Calu3 (cell line): ENCODE data around the gene CDCA7L. TPM values are rescaled to one million over a fixed set of nuclear protein-coding genes. Genes with fewer than 3 reads are reported as not detected.
"Not testable (repeated sequence)": the region's sequence is repeated elsewhere in the genome, so short reads cannot be mapped to it uniquely, and the experiment has no call there.

Experiments
- BruUV-seq: library from RNA; stranded (reverse); fragments of 400-500 nt; replicated peaks from 2 replicates; lab custom pipeline; 2021; lab: Mats Ljungman, UMichigan
- CTCF ChIA-PET: fragments of 300-600 bp; sonication (Branson Sonifier 250); formaldehyde crosslinking; loops from one replicate; lab custom pipeline; 2022; ENCODE audit warnings: antibody characterized with exemption; lab: Charles Lee
- DNase-seq: peaks from one replicate; pipeline ENCODE4 v3.0.0; 2022
- H3K27ac Mint-ChIP-seq: one replicate; pipeline ENCODE4 v1.8.0; 2022; ENCODE audit warnings: mixed read lengths; ENCODE audit not compliant: unreplicated experiment
- H3K27me3 Mint-ChIP-seq: one replicate; pipeline ENCODE4 v1.8.0; 2022; ENCODE audit warnings: mixed read lengths; ENCODE audit not compliant: unreplicated experiment
- H3K36me3 Mint-ChIP-seq: one replicate; pipeline ENCODE4 v1.8.0; 2022; ENCODE audit warnings: mild to moderate bottlenecking, moderate library complexity, mixed read lengths; ENCODE audit not compliant: insufficient read depth, unreplicated experiment
- H3K4me1 Mint-ChIP-seq: one replicate; pipeline ENCODE4 v1.8.0; 2022; ENCODE audit warnings: mild to moderate bottlenecking, low read depth, mixed read lengths; ENCODE audit not compliant: unreplicated experiment
- H3K4me3 Mint-ChIP-seq: one replicate; pipeline ENCODE4 v1.8.0; 2022; ENCODE audit warnings: mild to moderate bottlenecking, low read depth, moderate library complexity, mixed read lengths; ENCODE audit not compliant: unreplicated experiment
- H3K9me3 Mint-ChIP-seq: one replicate; pipeline ENCODE4 v1.8.0; 2022; ENCODE audit warnings: low read depth, mixed read lengths; ENCODE audit not compliant: unreplicated experiment
- intact Hi-C: fragments of 100-400 bp; cut with micrococcal nuclease; formaldehyde crosslinking; loops from one replicate; pipeline ENCODE4 v1.10.0; 2022; ENCODE audit not compliant: unreplicated experiment
- total RNA-seq: library from RNA; stranded (reverse); gene quantifications from 2 replicates; pipeline ENCODE4 v1.2.3, GENCODE V29; 2022
- TF ChIP-seq, protein P1 (sequence below): fragments of 200-600 bp; IDR thresholded peaks from one replicate; pipeline ENCODE4 v1.8.0; 2022; ENCODE audit warnings: antibody characterized with exemption; ENCODE audit not compliant: unreplicated experiment

CDCA7L gene
- total RNA-seq, 1 experiment from 2014 or later: 76.3 TPM

DNA sequence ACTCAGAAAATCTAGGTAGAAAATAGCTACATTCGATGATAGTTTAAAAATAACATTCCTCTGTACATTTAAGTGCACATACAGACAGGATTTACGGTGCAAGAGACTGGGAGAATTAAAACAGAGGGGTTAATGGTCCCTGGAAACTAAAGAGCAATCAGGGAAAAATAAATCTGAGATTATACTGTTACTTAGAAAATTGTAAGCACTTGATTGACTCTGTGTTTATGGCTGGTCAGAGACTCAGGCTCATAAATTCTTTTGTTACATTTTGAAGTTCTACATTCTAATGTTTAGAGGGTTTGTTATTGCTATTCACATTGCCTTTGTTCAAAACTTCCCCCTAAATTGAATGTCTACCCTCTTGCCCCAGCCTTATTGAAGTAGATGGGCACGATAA lies 54.4 kb downstream of the CDCA7L start:
- Mint-ChIP-seq H3K27me3 (no peaks in the 10 kb centered on the region), H3K4me3 (no peak overlapping the region), H3K4me1 (no peaks in the 10 kb centered on the region), H3K36me3 (no peaks in the 10 kb centered on the region), H3K9me3 (no peaks in the 10 kb centered on the region), H3K27ac (no peak overlapping the region)
- TF ChIP-seq, protein P1, sequence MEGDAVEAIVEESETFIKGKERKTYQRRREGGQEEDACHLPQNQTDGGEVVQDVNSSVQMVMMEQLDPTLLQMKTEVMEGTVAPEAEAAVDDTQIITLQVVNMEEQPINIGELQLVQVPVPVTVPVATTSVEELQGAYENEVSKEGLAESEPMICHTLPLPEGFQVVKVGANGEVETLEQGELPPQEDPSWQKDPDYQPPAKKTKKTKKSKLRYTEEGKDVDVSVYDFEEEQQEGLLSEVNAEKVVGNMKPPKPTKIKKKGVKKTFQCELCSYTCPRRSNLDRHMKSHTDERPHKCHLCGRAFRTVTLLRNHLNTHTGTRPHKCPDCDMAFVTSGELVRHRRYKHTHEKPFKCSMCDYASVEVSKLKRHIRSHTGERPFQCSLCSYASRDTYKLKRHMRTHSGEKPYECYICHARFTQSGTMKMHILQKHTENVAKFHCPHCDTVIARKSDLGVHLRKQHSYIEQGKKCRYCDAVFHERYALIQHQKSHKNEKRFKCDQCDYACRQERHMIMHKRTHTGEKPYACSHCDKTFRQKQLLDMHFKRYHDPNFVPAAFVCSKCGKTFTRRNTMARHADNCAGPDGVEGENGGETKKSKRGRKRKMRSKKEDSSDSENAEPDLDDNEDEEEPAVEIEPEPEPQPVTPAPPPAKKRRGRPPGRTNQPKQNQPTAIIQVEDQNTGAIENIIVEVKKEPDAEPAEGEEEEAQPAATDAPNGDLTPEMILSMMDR: no peak
- BruUV-seq: no TSS peak
- DNase-seq: no peak
- intact Hi-C loops: no loop called here
- CTCF ChIA-PET: interaction anchor here (0.6 kb wide), 1 partner anchor 68 kb away, joined by 4 read pairs; no protein-coding TSS in a partner anchor

DNA sequence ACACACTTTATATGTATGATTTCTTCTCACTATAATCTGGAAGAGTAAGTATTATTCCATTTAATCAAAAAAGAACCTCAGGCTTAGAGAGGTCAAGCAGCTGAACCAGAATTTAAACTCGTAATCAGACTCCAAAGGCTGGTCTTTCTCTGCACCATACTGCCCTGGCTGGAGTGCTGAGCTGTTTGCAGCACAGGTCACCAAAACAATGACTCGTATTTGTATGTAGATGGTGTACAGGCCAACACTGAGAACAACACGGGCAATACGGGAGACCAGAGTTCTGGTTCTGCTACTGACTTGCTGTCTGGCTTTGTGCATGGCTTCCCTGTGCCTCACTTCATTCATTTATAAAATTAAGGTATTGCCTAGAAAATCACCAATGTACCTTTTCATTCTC lies 57.9 kb downstream of the CDCA7L start:
- Mint-ChIP-seq H3K9me3 (no peaks in the 10 kb centered on the region), H3K27me3 (no peaks in the 10 kb centered on the region), H3K4me3 (no peak overlapping the region), H3K4me1 (no peaks in the 10 kb centered on the region), H3K36me3 (no peaks in the 10 kb centered on the region), H3K27ac (no peak overlapping the region)
- no peak for DNase-seq
- CTCF ChIA-PET: no interaction called here
- TF ChIP-seq, protein P1: no peak
- BruUV-seq: no TSS peak
- intact Hi-C loops: no loop called here

DNA sequence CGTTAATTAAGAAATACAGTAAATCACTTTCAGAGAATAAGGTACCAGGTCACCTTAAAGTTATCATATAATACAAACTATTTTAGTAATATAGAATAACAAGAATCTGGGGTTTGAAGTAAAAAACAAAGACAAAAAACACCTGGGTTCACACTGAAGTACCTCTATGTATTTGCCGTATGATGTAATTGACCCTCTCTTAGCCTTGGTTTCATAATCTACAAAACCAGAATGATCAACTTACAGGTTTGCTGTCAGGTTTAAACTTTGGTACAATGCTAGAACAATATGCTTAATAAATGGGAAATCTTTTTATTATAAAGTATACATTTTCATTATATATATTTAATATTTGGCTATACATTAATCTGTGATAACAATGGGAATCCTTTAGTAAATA lies 58.3 kb downstream of the CDCA7L start:
- no peak overlapping the region for H3K4me3 Mint-ChIP-seq
- CTCF ChIA-PET: no interaction called here
- H3K27ac Mint-ChIP-seq: no peak overlapping the region
- BruUV-seq: no TSS peak
- H3K36me3 Mint-ChIP-seq: no peaks in the 10 kb centered on the region
- TF ChIP-seq, protein P1: no peak
- H3K4me1 Mint-ChIP-seq: no peaks in the 10 kb centered on the region
- no peaks in the 10 kb centered on the region for H3K27me3 Mint-ChIP-seq
- H3K9me3 Mint-ChIP-seq: no peaks in the 10 kb centered on the region
- DNase-seq: no peak
- intact Hi-C loops: no loop called here

DNA sequence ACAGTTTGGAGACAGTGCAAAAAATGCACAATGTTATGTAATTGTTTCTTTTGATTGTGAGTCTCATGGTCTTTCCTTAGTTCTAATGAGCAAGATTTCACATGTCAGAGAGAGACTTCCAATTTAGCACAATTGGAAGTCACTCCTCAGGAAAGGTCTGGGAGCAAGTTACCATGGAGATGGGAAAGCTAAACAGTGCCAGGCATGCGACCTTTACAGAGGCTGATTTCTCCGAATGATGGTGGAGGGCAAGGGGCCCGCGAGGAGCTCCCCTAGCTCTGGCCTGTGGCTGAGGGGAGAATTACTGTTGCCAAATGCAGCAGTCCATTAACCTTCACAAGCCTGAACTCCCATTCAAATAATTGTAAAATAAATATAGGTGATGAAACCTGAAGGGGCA lies 59.3 kb downstream of the CDCA7L start:
- Mint-ChIP-seq H3K4me1 (no peaks in the 10 kb centered on the region), H3K27me3 (no peaks in the 10 kb centered on the region), H3K9me3 (no peaks in the 10 kb centered on the region), H3K36me3 (no peaks in the 10 kb centered on the region), H3K27ac (no peak overlapping the region), H3K4me3 (no peak overlapping the region)
- no peak for DNase-seq
- TF ChIP-seq, protein P1: no peak
- BruUV-seq: no TSS peak
- CTCF ChIA-PET: no interaction called here
- intact Hi-C loops: no loop called here

DNA sequence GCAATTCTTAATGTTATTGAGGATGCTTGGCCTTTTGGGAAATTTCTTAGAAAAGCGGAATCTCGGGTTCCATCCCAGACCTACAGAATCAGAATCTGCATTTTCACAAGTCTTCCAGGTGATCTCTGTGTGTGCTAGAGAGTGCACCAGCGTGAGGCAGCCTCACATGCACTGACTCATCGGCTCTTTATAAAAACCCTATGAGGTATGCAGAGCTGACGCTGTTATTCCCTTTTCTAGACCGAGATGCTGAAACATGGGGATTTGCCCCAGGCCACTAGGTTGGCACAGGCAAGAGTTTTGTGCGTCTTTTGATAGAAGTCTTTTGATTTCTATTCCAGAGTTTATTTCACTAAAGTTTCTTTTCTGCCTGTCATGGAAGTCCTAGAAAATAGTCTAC lies 61.2 kb downstream of the CDCA7L start:
- Mint-ChIP-seq H3K27ac (no peak overlapping the region), H3K4me3 (no peak overlapping the region), H3K36me3 (no peaks in the 10 kb centered on the region), H3K9me3 (no peaks in the 10 kb centered on the region), H3K4me1 (no peaks in the 10 kb centered on the region), H3K27me3 (no peaks in the 10 kb centered on the region)
- intact Hi-C loops: no loop called here
- TF ChIP-seq, protein P1: no peak
- CTCF ChIA-PET: no interaction called here
- DNase-seq: no peak
- no TSS peak for BruUV-seq

DNA sequence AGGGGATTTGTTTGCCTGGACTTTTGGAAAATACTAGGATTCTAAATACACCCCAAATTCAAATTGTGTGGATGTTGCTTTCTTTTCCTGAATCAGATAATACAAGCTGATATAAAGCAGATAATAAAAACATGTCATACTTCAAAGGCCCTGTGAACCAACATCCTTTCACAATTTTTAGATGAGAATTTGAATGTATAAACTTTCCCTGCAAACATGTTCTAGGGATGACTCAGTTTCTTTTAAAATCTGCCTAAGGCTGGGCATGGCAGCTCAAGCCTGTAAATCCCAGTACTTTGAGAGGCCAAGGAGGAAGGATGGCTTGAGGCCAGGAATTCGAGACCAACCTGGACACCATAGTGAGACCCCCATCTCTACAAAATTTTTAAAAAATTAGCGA lies 62.2 kb downstream of the CDCA7L start:
- H3K36me3 Mint-ChIP-seq, BruUV-seq, H3K4me3 Mint-ChIP-seq, H3K4me1 Mint-ChIP-seq, CTCF ChIA-PET, intact Hi-C loops, H3K9me3 Mint-ChIP-seq, DNase-seq, H3K27me3 Mint-ChIP-seq, H3K27ac Mint-ChIP-seq: not testable (repeated sequence)
